DOHH2 (cell line): ENCODE results near the gene MEOX1.
"Not testable (repeated sequence)": the region's sequence is repeated elsewhere in the genome, so short reads cannot be mapped to it uniquely, and the experiment has no call there.

Experiments used
- H3F3A ChIP-seq: fragments of 200-600 bp; sonication (generic), shearing (Covaris generic); 2 replicates; pipeline ENCODE4 v1.6.0; 2016; ENCODE audit warnings: antibody characterized with exemption, mild to moderate bottlenecking; ENCODE audit not compliant: control insufficient read depth, insufficient read depth
- H3K27ac ChIP-seq: fragments of 200-600 bp; sonication (generic); 2 replicates; pipeline ENCODE4 v1.5.1; 2014; ENCODE audit warnings: low read depth, mild to moderate bottlenecking, low read length, moderate library complexity
- H3K27me3 ChIP-seq: fragments of 200-600 bp; sonication (generic); 2 replicates; pipeline ENCODE4 v1.6.1; 2014; ENCODE audit warnings: mild to moderate bottlenecking, low read length, mixed read lengths; ENCODE audit not compliant: control insufficient read depth
- H3K36me3 ChIP-seq: fragments of 200-600 bp; sonication (generic); 2 replicates; pipeline ENCODE4 v1.6.1; 2014; ENCODE audit warnings: mild to moderate bottlenecking, low read length, moderate library complexity, mixed read lengths; ENCODE audit not compliant: control insufficient read depth
- H3K4me1 ChIP-seq: fragments of 200-600 bp; sonication (generic); 2 replicates; pipeline ENCODE4 v1.6.1; 2014; ENCODE audit warnings: mild to moderate bottlenecking, low read length, mixed read lengths; ENCODE audit not compliant: control insufficient read depth
- H3K4me2 ChIP-seq: fragments of 200-600 bp; sonication (generic); 2 replicates; pipeline ENCODE4 v1.6.0; 2014; ENCODE audit warnings: mild to moderate bottlenecking, low read length, moderate library complexity
- H3K4me3 ChIP-seq: fragments of 200-600 bp; sonication (generic); 2 replicates; pipeline ENCODE4 v1.5.1; 2014; ENCODE audit warnings: mild to moderate bottlenecking, low read length, mixed read lengths
- H3K79me2 ChIP-seq: fragments of 200-600 bp; sonication (generic); 2 replicates; pipeline ENCODE4 v1.6.1; 2014; ENCODE audit warnings: mild to moderate bottlenecking, low read length, mixed read lengths; ENCODE audit not compliant: control insufficient read depth
- H3K9me2 ChIP-seq: fragments of 200-600 bp; sonication (generic); replicated peaks from 2 replicates; pipeline ENCODE4 v1.6.1; 2014; ENCODE audit warnings: mild to moderate bottlenecking, low read length, mixed read lengths; ENCODE audit not compliant: control insufficient read depth
- H3K9me3 ChIP-seq: fragments of 200-600 bp; sonication (generic); 2 replicates; pipeline ENCODE4 v1.6.1; 2014; ENCODE audit warnings: antibody characterized with exemption, low read length, mixed read lengths; ENCODE audit not compliant: control insufficient read depth, insufficient read depth
- H4K20me1 ChIP-seq: fragments of 200-600 bp; sonication (generic); 2 replicates; pipeline ENCODE4 v1.6.0; 2014; ENCODE audit warnings: low read depth, mild to moderate bottlenecking, antibody characterized with exemption, low read length, moderate library complexity; ENCODE audit not compliant: control insufficient read depth, insufficient read depth
- EZH2phosphoT487 ChIP-seq: fragments of 200-600 bp; sonication (generic); IDR thresholded peaks from 2 replicates; pipeline ENCODE4 v1.6.1; 2017; ENCODE audit warnings: borderline replicate concordance, mild to moderate bottlenecking, antibody characterized with exemption, low read length, moderate library complexity, mixed read lengths
- TF ChIP-seq, protein P1 (sequence below): fragments of 200-600 bp; sonication (generic); IDR thresholded peaks from one replicate; pipeline ENCODE4 v1.5.1; 2014; ENCODE audit warnings: antibody characterized with exemption, mild to moderate bottlenecking, low read depth, low read length; ENCODE audit not compliant: poor library complexity, severe bottlenecking

MEOX1 gene

DNA sequence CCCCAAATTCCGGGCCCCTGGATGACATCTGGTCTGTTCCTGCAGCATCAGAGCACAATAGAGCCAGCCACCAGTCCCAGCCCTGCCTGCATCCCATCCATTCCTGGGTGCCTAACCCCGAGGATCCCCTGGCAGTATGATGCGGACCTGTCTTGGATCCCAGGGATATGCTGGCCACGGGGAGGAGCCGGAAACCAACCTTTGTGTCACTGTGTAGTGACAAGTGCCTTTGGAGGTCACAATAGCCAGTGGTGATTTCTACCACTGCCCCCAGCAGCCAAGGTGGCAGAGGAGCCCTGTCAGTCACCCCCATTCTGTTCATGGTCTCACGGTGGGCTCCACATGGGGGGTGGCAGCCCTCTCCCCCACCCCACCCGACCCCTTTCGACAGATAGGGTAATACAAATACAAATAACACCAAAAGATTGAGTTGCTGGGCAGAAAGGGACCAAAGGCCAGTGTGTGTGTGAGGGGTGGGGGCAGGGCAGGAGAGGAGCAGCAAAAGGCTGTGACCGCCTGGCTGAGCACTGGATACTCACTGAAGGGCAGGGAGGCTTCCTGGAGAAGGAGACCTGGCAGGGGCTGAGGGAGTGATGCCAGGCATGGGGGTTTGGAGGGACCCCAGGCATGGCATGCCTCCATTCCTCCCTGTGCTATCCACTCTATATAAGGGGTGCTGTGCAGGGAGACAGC is 29.0 kb upstream of the MEOX1 start:
- H3K4me2 ChIP-seq = no peak overlapping the region
- no peak overlapping the region for H3K27ac ChIP-seq
- no peaks in the 10 kb centered on the region for H3K4me1 ChIP-seq
- no peaks in the 10 kb centered on the region for H3K79me2 ChIP-seq
- no peaks in the 10 kb centered on the region for H3K36me3 ChIP-seq
- TF ChIP-seq, protein P1, sequence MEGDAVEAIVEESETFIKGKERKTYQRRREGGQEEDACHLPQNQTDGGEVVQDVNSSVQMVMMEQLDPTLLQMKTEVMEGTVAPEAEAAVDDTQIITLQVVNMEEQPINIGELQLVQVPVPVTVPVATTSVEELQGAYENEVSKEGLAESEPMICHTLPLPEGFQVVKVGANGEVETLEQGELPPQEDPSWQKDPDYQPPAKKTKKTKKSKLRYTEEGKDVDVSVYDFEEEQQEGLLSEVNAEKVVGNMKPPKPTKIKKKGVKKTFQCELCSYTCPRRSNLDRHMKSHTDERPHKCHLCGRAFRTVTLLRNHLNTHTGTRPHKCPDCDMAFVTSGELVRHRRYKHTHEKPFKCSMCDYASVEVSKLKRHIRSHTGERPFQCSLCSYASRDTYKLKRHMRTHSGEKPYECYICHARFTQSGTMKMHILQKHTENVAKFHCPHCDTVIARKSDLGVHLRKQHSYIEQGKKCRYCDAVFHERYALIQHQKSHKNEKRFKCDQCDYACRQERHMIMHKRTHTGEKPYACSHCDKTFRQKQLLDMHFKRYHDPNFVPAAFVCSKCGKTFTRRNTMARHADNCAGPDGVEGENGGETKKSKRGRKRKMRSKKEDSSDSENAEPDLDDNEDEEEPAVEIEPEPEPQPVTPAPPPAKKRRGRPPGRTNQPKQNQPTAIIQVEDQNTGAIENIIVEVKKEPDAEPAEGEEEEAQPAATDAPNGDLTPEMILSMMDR = no peak
- no peak for TF ChIP-seq EZH2phosphoT487
- H3K27me3 ChIP-seq = peaks cover 4% of the 10 kb centered on the region
- no peaks in the 10 kb centered on the region for H3K9me3 ChIP-seq
- H3K4me3 ChIP-seq = no peak overlapping the region
- no peaks in the 10 kb centered on the region for H3F3A ChIP-seq
- no peaks in the 10 kb centered on the region for H3K9me2 ChIP-seq
- no peaks in the 10 kb centered on the region for H4K20me1 ChIP-seq

DNA sequence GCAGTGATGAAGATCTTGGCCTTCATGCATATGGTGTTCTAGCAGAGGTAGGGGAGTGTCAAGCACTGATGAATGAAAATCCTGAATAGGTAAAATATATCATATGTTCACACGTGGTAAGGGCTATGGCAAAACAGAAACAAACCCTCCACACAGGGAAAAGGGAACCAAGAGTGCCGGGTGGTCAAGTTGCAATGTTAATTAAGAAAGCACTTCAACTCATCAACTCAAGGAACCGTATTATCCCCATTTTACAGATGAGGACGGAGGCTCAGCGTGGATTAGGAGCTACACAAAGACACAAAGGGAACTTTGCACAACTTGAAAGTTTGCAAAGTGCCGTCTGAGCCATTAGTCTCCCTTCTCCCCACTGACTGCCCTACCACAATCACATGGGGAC is 28.1 kb upstream of the MEOX1 start:
- Histone ChIP-seq H3K9me3 (no peaks in the 10 kb centered on the region), H4K20me1 (no peaks in the 10 kb centered on the region), H3K4me3 (no peak overlapping the region), H3F3A (no peaks in the 10 kb centered on the region), H3K4me1 (no peaks in the 10 kb centered on the region), H3K27me3 (peaks cover 4% of the 10 kb centered on the region), H3K4me2 (no peak overlapping the region), H3K36me3 (no peaks in the 10 kb centered on the region), H3K9me2 (no peaks in the 10 kb centered on the region), H3K27ac (no peak overlapping the region), H3K79me2 (no peaks in the 10 kb centered on the region)
- no peak for TF ChIP-seq EZH2phosphoT487
- TF ChIP-seq, protein P1 = no peak

DNA sequence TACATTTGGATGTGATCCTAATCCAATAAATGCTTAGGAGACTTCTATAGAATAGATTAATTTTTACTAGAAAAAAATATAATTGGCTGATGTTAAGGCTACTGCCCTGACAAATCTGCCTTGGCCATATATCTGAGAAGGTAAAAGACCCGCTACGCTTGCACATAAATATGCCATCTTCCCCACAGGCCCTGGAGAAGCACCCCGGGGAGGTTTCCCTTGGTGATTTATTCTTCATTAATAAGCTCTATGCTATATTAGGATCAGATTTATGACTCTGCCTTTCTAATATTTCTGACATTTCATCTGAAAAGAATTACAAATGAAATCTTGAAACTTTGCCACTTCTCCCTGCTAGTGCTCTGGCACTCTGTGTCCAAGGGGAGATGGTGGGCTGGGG is 27.4 kb upstream of the MEOX1 start:
- no peaks in the 10 kb centered on the region for H3K9me2 ChIP-seq
- H3K4me1 ChIP-seq = no peaks in the 10 kb centered on the region
- no peak for TF ChIP-seq EZH2phosphoT487
- TF ChIP-seq, protein P1 = no peak
- no peaks in the 10 kb centered on the region for H3K9me3 ChIP-seq
- H3K27me3 ChIP-seq = peaks cover 4% of the 10 kb centered on the region
- no peak overlapping the region for H3K27ac ChIP-seq
- no peak overlapping the region for H3K4me3 ChIP-seq
- H3F3A ChIP-seq = no peaks in the 10 kb centered on the region
- H3K4me2 ChIP-seq = no peak overlapping the region
- no peaks in the 10 kb centered on the region for H4K20me1 ChIP-seq
- H3K36me3 ChIP-seq = no peaks in the 10 kb centered on the region
- no peaks in the 10 kb centered on the region for H3K79me2 ChIP-seq

DNA sequence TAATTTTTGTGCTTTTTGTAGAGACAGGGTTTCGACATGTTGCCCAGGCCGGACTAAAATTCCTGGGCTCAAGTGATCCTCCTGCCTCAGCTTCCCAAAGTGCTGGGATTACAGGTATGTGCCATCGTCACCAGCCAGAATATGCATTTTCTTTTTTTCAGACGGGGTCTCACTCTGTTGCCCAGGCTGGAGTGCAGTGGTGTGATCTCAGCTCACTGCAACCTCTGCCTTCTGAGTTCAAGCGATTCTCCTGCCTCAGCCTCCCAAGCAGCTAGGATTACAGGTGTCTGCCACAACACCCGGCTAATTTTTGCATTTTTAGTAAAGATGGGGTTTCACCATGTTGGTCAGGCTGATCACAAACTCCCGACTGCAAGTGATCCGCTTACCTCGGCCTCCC is 25.2 kb upstream of the MEOX1 start:
- not testable (repeated sequence) for H4K20me1 ChIP-seq, H3K27me3 ChIP-seq, H3K79me2 ChIP-seq, H3K9me2 ChIP-seq, H3K9me3 ChIP-seq, H3F3A ChIP-seq, H3K4me2 ChIP-seq, H3K4me3 ChIP-seq, H3K36me3 ChIP-seq, H3K4me1 ChIP-seq, H3K27ac ChIP-seq
